ENCODE results near the gene CASK.
"Not testable (repeated sequence)": the region's sequence is repeated elsewhere in the genome, so short reads cannot be mapped to it uniquely, and the experiment has no call there.

Gene CASK

DNA sequence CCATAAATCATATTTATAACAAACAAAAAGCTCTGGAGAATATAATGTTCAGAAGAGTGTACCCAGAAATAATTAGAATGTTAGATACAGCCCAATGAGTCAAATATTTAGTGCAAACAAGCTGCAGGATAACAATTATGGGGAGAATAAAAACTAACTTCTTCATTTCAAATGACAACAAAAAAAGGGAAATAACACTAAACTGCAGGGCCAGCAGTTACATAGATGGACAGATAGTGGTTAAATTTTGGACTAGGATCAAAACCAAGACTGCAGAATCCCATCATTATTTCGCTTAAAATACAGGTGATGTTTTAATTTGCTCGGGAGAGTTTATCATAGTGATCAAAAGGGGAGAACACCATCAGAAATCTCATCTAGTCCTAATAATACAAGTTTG lies 235.2 kb downstream of the CASK start:
- FAIRE-seq, result no peak

DNA sequence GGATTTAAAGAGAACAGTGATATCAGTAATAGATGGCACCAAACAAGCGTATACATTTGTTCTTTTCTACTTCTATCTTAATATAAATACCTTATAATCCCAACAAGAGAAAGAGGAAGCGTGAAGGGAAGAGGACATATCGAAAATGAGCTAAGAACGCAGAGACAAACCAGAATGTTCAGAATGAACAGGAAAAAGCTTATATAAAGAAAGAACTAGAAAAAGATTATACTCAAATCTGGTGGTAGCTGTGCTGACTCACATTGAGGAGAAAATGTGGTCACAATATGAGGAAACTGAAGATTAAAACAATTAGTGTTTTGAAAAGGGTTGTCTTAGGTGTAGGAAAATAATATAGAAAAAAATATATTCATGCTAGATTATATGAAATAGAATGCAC lies 236.6 kb downstream of the CASK start:
- FAIRE-seq, result no peak

DNA sequence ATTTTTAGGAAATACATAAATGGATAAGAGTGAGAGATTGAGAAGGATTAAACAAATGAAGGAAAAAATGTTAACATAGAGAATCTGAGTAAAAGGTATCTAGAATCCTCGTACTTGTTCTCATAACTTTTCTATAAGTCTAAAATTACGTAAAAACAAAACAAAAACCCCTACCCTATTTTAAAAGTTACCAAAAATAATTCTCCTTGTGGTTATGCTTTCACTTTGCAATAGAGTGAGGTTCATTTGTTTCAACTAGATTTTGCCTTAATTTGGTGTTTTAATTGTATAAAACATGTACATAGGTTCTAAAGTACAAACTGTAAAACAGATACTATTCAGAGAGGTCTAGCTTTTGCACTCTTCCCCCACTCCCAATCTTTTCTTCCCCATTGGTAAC lies 238.4 kb downstream of the CASK start:
- peak; percentile 49 for FAIRE-seq

DNA sequence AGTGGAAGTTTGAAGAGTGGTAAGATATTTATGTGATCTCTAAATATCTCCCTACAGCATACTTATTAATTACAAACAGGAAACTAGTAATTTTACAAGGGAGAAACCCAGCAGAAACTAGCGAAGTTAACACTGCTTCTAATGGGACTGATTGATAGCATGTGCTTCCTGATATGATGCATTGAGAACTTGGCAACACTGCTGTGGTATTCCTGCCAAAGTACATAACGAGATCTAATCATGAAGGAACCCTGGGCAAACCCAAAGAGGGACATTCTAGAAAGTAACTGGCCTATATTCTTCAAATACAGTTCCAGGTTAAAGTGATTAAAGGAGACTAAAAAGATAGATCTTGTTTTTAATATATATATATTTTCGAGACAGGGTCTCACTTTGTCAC lies 239.2 kb downstream of the CASK start:
- FAIRE-seq, result no peak

DNA sequence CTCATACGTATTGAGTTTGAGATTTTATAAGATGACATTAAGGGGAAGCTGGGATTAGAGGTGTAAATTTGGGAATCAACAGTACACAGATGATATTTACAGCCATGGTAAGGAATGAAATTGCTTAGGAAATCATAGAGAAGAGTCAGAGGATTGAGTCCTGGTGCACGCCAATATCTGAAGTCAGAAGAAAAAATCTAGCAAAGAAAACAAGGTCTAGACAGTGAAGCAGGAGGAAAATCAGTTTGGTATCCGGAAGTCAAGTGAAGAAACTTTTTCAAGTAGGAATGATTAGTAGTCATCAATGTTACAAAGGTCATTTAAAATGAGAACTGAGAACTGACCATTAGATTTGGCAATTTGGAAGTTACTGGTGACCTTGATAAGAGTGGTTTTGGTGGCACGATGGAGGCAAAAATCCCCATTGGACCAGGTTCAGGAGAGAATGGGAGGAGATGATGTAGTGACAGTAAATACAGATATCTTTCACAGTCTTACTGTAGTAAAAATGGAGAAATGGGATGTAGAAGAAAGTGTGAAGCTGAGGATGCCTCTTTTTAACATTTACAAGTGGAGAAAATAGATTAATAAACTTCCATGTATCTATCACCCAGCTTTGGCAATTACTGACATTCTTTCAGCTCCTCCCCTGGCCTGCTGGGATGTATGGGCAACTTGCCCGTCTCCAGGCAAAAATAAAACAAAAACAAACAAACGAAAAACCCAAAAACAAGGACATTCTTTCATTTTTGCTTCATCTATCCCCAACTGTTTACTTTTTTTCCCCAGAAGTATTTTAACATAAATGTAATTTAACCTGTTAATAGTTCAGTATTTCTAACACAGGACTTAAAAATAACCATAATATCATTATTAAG lies 245.9 kb downstream of the CASK start:
- no peak for FAIRE-seq

DNA sequence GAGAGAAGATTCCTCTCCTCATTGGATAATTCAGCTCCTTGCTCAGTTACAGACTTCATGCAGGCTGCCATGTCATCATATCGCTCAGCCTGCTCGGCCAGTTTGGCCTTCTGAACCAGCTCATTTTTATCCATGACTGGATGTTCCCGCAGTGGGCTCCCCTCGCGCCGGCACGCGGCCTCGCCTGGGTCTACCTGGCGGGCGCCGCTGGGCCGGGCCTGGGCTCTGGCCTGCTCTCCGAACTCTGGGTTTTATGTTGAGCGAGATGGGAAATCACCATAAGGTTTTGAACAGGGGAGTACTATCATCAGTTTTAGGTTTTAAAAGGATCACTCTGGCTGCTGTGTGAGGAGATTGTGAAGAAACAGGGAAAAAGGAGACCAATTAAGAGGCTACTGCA lies 247.0 kb downstream of the CASK start:
- FAIRE-seq, result not testable (repeated sequence)

DNA sequence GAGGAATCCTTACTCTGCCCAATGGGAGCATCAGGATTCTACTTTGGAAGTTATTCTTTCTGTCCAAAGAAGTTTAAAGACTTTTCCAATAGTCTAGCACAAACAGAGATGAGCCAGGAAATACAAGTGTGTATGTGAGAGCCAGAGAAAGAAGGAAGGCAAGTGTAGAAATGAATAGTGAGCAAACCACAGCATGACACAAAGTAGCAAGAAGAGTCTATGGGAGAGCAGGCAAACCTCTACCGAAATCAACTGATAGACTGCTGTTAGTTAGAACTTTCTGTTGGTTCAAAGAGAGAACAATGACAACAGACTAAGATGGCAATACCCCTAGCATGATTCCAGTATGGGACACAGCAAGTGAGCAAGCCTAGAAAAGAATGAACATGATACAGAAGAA lies 250.7 kb downstream of the CASK start:
- no peak for FAIRE-seq

DNA sequence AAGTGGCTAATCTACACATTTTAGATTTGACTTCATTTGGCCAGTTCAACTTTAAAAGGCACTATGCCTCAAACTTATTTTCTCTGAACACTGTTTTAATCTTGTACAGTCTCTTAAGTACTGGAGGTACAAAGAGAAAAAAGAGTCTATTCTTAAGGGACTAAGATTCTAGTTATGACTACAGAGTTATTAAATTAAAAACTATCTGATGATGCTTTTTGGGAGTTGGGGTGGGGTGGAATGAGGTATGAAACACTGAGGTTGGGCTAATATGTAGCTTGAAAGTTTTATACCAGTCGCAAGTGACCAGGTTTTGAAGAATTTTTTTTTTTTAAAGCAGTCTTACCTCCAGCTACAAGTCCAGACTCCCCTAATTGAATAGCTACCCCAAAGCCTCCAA lies 252.3 kb downstream of the CASK start:
- FAIRE-seq, result no peak

DNA sequence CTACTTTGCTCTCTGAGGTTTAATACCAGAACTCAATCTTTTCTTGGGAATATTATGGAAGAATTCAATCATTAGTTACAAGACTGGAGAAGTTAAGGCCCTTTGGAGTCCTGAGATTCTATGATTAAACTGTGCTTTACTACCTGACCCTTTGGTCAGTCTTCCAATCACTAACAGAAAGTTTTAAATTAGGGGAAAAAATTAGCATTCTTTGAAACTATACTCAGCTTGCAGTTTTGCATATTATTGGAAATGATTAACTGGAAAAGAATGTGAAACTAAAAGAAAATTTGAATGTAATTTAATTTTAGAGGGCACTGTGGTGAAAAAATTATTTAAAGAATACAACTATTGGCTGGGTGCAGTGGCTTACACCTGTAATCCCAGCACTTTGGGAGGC lies 253.2 kb downstream of the CASK start:
- FAIRE-seq, result no peak

DNA sequence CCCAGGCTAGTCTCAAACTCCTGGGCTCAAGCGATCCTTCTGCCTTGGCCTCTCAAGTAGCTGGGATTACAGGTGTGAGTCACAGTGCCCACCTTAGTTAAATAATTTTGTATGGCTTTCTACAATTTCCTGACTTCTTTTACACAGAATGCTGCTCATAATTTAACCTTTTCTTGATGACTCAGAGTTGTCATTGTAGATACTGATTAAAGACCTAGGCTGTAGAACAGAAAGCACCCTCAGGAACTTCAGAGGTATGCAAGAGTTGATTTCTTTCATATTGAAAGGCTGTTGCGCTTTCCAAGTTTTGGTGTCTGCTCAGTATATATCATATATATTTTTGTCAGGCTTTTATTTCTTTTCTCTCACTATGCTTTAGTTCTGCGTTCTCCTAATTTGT lies 255.7 kb downstream of the CASK start:
- no peak for FAIRE-seq

DNA sequence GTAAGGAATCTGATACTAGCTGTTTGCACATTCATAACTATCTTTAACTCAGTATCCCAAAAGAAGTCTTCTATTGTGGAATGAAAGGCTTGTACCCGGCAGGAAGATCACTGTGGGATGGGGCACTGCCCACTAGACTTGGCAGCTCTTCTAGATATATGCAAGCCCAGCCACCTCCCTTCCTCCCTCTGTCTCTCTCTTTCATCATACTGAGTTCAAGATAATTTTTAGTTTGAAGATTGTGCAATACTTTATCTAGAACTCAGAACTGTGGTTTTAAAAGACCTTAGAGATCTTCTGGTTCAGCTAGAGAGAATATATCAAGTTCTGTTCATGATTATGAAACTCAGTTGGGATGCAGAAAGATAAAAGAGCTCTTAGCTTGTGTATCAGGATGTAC lies 257.1 kb downstream of the CASK start:
- FAIRE-seq, result peak; percentile 36

DNA sequence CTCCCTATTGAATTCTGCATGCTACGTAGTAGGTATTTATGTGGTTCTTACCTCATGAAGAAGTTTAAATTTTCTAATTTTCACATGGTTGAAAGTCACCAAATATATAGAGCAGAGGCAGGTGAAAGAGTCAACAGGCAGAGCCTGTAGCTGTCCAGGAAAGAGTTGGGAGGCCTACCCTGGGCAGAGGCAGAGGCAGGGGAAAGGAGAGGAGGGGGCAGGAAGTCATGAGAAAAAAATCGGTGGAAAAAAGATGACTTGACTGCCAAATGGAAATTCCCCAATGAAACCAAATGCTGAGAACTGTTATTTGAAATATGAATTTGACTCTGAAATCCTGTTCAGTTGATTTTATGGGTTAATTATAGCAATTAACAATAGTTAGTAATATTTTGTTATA lies 257.7 kb downstream of the CASK start:
- peak; percentile 38 for FAIRE-seq

DNA sequence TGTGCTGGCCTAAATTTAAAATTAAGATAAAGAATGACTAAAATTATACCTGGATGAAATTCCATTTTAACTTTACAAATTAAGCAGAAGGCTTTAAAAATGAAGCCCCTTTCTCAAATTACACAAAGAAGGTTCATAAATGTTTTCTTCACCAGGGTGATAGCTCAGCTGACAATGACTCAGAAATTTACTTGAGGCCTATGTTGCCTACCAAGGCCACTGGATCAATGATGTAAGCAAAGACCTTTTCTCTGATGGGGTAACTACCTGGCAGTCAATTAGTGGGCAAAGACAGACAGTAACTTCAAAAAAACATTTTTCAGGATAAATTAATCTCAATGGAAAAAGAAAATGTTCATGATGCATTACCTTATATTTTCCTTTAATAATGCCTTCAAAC lies 258.4 kb downstream of the CASK start:
- FAIRE-seq, result no peak

DNA sequence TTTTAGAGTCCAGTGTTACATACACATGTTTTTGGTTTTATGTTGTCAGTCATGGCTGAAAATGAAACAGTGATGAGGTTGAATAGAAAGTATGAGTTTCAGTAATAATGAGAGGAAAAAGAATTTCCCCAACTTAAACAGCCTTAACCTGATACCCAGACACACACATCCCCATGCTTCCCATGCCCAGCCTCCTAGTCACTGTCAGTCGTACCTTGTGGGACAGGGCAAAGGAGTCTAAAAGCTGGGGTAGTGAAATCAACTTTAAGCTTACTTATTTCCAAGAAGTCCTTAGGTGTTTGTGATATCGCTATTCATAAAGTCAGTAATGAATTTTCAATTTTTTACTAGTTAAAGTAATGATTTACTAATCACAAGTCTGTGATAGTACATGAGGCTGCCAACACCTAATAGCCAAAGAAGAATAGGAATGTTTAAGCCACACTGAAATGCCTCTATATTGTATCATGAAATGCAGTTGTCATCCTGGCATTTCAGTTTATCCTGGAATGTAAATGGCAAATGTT lies 258.9 kb downstream of the CASK start:
- FAIRE-seq, result no peak

DNA sequence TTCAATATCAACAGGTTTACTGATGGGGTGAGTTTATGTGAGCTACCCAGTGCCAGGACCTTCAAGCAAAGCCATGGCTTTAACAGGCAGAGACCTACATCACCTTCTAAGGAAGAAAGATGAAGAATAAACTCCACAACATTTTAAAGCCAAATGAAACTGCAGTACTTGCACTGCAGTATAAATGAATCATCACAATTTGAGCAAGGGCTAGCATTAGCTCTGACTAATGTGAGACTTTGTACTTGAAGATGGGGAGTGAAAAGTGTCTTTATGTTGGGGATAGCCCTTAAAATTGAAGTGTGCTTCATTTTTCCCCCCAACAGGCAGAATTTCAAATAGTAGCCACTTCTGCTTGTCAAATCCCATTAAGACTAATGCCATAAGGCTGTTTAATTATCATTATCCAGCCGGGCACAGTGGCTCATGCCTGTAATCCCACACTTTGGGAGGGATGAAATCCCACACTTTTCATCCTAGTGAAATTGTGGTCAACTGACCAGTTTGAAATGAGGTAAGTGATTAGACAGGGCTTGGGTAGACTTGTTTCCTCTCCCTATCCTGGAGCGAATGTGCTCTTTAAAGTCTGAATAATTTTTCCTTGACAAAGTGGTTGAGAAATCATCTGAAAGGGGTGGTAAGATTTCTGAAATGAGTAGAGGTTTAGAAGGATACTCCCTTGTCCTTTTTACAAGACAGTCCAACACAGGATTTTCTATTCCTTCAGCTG lies 261.8 kb downstream of the CASK start:
- no peak for FAIRE-seq

DNA sequence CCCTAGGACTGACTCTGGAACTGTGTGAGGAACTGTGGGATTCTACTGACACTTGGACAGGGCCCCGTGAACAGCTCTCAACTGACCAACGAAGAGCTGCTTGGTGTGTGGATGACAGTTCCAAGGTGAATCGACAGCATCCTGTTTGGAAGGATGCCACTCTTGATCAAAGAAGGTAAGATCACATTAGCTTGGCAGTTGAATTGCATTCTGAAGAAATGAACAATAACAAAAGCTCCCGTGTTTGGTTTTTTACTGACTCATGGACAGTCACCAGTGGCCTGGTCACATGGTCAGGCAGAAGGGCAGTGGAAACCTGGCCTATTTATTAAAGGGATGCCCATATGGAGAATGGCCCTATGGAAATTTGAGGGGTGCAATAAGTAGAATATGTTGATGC lies 267.7 kb downstream of the CASK start:
- FAIRE-seq, result no peak

DNA sequence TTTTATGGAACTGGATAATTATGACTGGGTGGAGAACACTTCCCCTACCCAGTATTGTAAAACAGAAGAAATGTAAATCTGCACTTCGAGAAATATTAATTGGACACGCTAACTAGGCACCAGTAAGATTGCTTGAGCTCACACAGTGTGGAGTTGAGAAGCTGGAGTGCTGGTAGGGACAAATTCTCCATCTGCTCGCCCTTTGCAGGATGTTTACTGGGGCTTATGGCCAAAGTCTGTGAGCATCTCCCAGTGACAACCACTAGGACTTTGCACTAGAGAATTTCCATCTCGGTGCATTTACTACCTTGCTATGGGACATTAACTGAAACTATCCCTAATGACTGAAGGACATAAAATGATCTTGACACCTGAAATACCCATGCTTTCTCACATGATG lies 268.3 kb downstream of the CASK start:
- FAIRE-seq, result no peak

DNA sequence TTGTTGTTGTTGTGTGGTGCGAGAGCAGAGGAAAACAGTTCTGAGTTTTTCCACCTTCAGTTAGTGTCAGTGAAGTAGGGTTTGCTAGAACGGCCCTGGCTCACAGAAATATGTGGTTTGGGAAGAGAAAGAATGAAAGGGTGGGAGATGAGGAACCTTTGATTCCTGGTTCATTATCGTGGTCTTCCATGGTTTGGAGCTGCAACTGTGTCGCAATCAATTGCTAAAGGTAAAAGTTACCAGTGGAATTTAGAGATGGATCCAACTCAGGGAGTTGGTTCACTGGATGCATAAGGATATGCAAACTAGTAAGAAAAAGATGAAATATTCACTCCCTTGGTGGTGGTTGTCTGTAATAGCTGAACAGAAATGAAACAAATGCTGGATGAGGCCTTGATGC lies 270.2 kb downstream of the CASK start:
- no peak for FAIRE-seq

DNA sequence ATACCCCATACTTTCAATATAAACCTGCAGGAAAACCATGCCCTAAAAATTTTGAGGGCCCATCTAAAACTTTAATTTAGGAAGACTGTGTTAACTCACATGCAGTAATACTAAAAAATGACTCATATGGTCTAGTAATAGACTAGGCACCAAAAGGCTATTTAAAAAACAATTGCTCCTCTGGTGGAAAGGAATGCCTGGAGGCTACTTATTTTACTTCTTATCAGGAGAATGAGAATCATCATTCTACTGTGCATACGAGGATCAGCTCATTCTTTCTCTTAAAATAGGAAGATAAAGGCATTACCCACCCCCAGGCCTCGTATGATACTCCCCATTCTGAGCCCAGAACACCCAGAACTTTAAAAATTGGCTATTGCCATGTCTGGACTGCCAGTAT lies 277.2 kb downstream of the CASK start:
- not testable (repeated sequence) for FAIRE-seq

DNA sequence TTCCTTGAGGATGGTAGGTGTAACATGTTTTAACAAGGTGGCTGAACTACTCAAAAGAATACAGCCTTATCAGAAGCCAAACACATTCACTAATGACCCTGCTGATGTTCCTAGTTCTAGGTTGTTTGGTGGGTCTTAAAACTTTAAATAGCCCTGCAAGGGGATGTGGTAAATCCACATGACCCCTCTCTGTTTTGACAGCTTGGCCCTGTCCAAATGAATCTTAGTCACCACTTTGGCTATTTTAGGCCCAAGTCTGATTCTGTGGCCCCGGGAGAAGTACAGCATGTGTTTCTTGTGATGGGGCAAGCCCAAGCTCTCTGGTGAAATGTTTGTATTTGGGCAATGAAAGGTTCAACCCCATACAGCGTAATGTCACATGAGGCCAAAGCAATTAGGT lies 289.1 kb downstream of the CASK start:
- FAIRE-seq, result no peak

DNA sequence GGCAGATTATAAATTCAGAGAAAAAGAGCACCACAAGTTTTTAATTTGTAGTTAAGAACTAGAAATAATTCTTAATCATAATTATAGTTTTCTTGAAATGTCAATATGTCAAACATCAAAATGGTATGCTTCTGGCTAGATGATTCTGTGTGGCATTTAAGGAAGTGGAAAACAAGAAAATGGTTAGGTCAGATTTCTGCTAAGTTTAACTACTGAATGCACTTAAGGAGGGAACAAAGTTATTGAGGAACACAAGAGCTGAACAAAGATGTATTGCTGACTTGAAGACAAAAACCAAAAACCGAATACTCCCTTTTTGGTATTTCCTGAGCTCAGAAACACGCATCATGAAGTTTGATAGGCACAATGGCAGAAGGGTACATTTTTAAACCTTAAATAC lies 293.3 kb downstream of the CASK start:
- no peak for FAIRE-seq

DNA sequence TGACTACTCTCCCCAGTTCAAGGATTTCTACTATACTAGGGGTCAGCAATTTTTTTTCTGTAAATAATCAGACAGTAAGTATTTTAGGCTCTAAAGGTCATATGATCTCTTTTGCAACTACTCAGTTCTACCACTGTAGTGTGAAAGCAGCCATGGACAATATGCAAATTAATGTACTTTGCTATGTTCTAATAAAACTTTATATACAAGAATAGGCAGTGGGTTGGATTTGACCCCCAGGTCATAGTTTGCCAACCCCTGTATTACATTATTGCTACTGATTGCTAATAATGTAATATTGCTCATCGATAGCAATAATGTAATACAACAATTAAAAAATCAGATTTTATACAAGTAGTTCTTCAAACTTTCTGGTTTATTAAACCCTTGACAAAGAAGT lies 293.8 kb downstream of the CASK start:
- FAIRE-seq, result no peak

DNA sequence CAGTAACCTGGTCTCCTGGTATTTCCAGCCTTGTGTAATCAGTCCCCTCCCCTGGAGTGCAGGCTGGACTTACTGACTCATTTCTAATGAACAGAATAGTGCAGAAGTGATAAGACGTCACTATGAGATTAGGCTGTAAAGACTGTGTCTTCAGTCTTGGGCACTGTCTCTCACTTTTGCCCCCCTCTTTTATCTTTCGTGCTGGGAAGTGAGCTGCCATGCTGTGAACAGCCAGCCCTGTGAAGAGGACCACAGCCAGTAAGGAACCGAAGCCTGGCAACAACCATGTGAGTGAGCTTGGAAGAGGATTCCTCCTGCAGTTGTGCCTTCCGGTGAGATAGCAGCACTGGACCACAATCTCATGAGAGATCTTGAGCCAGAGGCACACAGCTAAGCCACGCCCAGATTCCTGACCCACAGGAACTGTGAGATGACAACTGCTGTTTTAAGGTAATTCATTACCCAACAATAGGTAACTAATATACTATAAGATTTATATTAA lies 302.1 kb downstream of the CASK start:
- FAIRE-seq, result no peak

DNA sequence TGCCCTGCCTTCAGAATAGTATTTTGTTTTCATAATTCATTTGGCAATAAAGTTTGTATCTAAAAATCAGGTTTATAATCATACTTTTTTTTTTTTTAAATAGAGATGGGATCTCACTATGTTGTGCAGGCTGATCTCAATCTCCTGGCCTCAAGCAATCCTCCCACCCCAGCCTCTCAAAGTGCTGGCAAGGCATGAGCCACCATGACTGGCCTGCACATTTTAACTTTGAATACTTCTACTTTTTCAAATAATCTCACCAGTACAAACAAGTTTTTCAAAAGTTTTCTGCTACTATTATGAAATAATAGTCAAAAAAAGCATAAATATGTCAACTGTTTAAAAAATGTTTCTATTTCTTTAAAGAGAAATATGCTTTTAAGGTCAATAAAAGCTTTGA lies 304.1 kb downstream of the CASK start:
- FAIRE-seq, result no peak
